Measurements from ENCODE around the gene BIVM.

The BIVM gene

DNA sequence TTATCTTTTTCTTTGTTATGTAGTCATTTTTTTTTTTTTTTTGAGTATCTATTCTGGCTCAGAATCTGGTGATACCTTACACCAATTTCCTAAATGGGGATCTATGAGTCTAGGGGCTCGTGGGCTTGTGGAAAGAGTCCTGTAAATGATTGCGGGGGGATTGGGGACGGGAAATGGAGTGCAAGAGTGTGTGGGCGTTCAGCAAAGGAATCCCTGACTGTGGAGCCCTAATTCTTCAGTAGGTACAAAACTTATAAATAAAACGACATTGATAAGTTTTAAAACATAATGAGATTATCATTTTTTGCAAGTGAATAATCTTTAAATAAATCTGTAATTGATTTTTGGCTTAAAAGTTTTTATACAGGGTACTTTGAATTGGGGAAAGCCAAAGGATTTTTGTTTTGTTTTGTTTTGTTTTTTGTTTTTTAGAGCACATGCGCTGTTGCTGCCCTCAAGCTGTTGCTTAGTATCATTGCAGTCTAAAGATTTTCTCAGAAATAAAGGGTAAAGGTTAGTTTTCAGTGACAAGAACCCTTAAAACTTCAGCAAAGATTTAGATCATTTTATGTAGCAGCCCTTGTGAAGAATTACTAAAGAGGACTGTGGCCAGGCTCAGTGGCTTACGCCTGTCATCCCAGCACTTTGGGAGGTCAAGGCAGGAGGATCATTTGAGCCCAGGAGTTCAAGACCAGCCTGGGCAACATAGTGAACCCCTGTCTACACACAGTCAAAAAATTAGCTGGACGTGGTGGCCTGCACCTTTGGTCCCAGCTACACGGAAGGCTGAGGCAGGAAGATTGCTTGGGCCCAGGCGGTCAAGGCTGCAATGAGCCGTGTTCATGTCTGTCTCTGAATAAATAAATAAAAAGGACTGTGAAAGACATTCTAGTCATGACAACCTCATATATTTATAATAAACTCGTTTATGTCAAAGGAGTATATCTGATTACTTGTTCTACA, 48.6 kb downstream of the BIVM start:
- peak; percentile 66 to 70 for DNase-seq (ENCODE audit: low read depth in 2 of 2)
- H3K4me3 ChIP-seq (replicated peaks in 1 of 2; ENCODE audit: low read depth in 2 of 2, low read length in 2 of 2) = peak overlapping the region; percentile 93 to 100
- TF ChIP-seq, protein P1, sequence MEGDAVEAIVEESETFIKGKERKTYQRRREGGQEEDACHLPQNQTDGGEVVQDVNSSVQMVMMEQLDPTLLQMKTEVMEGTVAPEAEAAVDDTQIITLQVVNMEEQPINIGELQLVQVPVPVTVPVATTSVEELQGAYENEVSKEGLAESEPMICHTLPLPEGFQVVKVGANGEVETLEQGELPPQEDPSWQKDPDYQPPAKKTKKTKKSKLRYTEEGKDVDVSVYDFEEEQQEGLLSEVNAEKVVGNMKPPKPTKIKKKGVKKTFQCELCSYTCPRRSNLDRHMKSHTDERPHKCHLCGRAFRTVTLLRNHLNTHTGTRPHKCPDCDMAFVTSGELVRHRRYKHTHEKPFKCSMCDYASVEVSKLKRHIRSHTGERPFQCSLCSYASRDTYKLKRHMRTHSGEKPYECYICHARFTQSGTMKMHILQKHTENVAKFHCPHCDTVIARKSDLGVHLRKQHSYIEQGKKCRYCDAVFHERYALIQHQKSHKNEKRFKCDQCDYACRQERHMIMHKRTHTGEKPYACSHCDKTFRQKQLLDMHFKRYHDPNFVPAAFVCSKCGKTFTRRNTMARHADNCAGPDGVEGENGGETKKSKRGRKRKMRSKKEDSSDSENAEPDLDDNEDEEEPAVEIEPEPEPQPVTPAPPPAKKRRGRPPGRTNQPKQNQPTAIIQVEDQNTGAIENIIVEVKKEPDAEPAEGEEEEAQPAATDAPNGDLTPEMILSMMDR (IDR thresholded peaks at IDR 0.05; ENCODE audit: low read depth, low read length) = peak; percentile 72

DNA sequence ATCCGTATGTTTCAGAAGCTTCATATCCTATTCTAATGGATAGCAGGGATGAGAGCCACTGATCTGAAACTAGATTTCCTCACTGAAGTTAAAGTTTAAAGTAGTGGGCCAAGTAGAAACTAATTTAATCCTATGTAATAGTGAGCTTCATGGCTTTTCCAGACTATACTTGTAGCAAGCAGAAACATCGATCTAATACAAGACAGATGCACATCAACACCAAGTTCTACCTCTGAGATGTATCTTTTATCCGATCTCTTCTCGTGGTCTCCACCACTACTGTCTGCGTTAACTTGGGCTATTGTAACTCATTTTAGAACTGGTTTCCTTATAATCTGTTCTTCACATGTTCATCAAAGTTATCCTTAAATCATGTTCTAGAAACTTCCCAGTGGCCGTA, 50.0 kb downstream of the BIVM start:
- no peak overlapping the region for H3K4me3 ChIP-seq (replicated peaks in 1 of 2; ENCODE audit: low read depth in 2 of 2, low read length in 2 of 2)
- TF ChIP-seq, protein P1 (IDR thresholded peaks at IDR 0.05; ENCODE audit: low read depth, low read length) = no peak
- no peak for DNase-seq (ENCODE audit: low read depth in 2 of 2)

DNA sequence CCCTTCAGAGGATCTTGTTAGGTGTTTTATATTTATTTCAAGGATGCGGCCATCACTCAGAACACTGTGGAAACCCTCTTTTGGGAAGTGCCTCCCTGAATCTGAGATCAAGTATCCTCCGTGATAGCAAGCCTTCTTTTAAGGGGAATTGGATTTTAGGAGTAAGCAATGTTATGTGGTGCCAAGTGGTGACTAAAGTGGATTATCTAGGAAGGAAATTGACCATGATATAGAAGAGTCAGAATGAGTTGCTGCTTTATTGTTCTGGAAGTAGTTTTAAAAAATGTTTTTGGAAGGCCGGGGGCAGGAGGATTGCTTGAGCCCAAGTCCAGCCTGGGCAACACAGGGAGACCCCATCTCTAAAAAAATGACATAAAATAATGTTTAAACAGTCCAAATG, 53.6 kb downstream of the BIVM start:
- DNase-seq (ENCODE audit: low read depth in 2 of 2) = peak; percentile 31 to 69
- no peak overlapping the region for H3K4me3 ChIP-seq (replicated peaks in 1 of 2; ENCODE audit: low read depth in 2 of 2, low read length in 2 of 2)
- TF ChIP-seq, protein P1 (IDR thresholded peaks at IDR 0.05; ENCODE audit: low read depth, low read length) = no peak

DNA sequence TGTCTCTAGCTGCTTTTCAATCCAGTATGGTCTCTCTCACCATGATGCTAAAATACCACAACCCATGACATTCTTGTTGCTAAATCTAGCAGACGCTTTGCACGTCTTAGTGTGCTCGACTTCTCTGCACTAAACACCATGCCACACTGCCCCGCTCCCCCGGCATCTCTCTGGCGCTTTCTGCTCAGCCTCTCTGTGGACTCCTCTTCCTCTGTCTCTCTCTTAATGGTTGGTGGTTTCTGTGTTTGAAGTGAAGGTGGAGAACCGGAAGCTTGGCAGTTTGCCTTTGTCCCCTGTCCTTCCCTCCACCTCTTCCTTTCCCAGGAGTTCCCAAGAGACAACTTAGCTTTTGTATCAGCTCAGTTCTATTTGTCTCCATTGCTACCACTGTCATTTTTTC, 55.8 kb downstream of the BIVM start:
- H3K4me3 ChIP-seq (replicated peaks in 1 of 2; ENCODE audit: low read depth in 2 of 2, low read length in 2 of 2) = no peak overlapping the region
- no peak for DNase-seq (ENCODE audit: low read depth in 2 of 2)
- TF ChIP-seq, protein P1 (IDR thresholded peaks at IDR 0.05; ENCODE audit: low read depth, low read length) = no peak

DNA sequence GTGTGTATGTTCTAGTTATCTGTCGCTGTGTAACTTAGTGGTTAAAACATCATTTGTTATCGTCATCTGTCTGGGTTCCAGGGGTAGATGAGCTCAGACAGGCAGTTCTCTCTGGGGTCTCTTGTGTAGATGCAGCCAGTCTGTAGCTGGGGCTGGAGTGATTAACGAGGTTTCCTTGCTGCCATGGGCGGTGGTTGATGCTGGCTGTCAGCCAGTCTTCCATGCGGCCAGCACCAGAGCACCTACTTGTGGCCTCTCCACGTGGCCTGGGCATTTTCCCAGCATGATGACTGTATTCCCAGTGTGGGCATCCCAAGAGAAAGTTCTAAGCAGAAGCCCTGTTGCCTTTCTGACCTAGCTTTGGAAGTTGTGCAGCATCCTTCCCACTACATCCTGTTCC, 57.6 kb downstream of the BIVM start:
- TF ChIP-seq, protein P1 (IDR thresholded peaks at IDR 0.05; ENCODE audit: low read depth, low read length) = no peak
- no peak overlapping the region for H3K4me3 ChIP-seq (replicated peaks in 1 of 2; ENCODE audit: low read depth in 2 of 2, low read length in 2 of 2)
- DNase-seq (ENCODE audit: low read depth in 2 of 2) = peak; percentile 64 to 72

DNA sequence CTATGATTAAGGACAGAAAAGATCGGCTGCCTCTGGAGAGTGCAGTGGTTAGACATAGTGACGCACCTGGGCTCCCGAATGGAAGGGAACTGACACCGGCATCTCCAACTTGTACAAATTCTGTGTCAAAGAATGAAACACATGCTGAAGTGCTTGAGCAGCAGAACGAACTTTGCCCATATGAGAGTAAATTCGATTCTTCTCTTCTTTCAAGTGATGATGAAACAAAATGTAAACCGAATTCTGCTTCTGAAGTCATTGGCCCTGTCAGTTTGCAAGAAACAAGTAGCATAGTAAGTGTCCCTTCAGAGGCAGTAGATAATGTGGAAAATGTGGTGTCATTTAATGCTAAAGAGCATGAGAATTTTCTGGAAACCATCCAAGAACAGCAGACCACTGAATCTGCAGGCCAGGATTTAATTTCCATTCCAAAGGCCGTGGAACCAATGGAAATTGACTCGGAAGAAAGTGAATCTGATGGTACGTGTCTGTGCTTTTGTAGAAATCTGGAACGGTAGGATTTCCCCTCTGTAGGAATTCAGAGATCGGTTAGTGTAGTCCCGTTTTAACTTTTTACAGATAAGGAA, 63.8 kb downstream of the BIVM start:
- no peak overlapping the region for H3K4me3 ChIP-seq (replicated peaks in 1 of 2; ENCODE audit: low read depth in 2 of 2, low read length in 2 of 2)
- TF ChIP-seq, protein P1 (IDR thresholded peaks at IDR 0.05; ENCODE audit: low read depth, low read length) = no peak
- no peak for DNase-seq (ENCODE audit: low read depth in 2 of 2)
